ENCODE data around the gene DRD3. TPM values are rescaled to one million over a fixed set of nuclear protein-coding genes. Genes with fewer than 3 reads are reported as not detected.

DRD3 gene
- total RNA-seq, 2 donors from 2014 or later: not detected

GRCh38 chr3:114144909-114145688 is 33.8 kb downstream of the DRD3 start:
- Mint-ChIP-seq H3K9me3 (no peaks in the 10 kb centered on the region), H3K27ac (no peak overlapping the region), H3K36me3 (no peaks in the 10 kb centered on the region)
- ATAC-seq (peak; percentile 90 to 94), DNase-seq (ENCODE audit: low spot score in 2 of 2) (no peak)

GRCh38 chr3:114143817-114144216 is 35.0 kb downstream of the DRD3 start:
- no peak for DNase-seq (ENCODE audit: low spot score in 2 of 2)
- Mint-ChIP-seq H3K9me3 (no peaks in the 10 kb centered on the region), H3K36me3 (no peaks in the 10 kb centered on the region), H3K27ac (no peak overlapping the region)
- no peak for ATAC-seq

GRCh38 chr3:114139836-114140235 is 39.0 kb downstream of the DRD3 start:
- H3K36me3 Mint-ChIP-seq: no peaks in the 10 kb centered on the region
- DNase-seq (ENCODE audit: low spot score in 2 of 2): no peak

GRCh38 chr3:114133947-114134346 is 44.9 kb downstream of the DRD3 start:
- DNase-seq (ENCODE audit: low spot score in 2 of 2): no peak
- no peak for ATAC-seq
- Mint-ChIP-seq H3K36me3 (no peaks in the 10 kb centered on the region), H3K9me3 (no peaks in the 10 kb centered on the region), H3K27ac (no peak overlapping the region)

More at GRCh38 chr3:114139836-114140235, 39.0 kb downstream of the DRD3 start:
- Mint-ChIP-seq H3K9me3 (no peaks in the 10 kb centered on the region), H3K27ac (no peak overlapping the region)
- no peak for ATAC-seq

- DNase-seq (ENCODE audit: low spot score in 2 of 2) (no peak), ATAC-seq (no peak)
- Mint-ChIP-seq H3K36me3 (no peaks in the 10 kb centered on the region), H3K27ac (no peak overlapping the region), H3K9me3 (no peaks in the 10 kb centered on the region)
Observed at GRCh38 chr3:114132500-114132899, 46.4 kb downstream of the DRD3 start.

- H3K27ac Mint-ChIP-seq: no peak overlapping the region
Observed at GRCh38 chr3:114128826-114129225, 50.0 kb downstream of the DRD3 start.

GRCh38 chr3:114128231-114128630 is 50.6 kb downstream of the DRD3 start:
- ATAC-seq (peak; percentile 28 to 67), DNase-seq (ENCODE audit: low spot score in 2 of 2) (no peak)
- Mint-ChIP-seq H3K27ac (no peak overlapping the region), H3K36me3 (no peaks in the 10 kb centered on the region), H3K9me3 (no peaks in the 10 kb centered on the region)

More at GRCh38 chr3:114128826-114129225, 50.0 kb downstream of the DRD3 start:
- DNase-seq (ENCODE audit: low spot score in 2 of 2): no peak
- H3K36me3 Mint-ChIP-seq: no peaks in the 10 kb centered on the region
- H3K9me3 Mint-ChIP-seq: no peaks in the 10 kb centered on the region
- ATAC-seq: no peak

- DNase-seq (ENCODE audit: low spot score in 2 of 2): no peak
Observed at GRCh38 chr3:114127517-114127916, 51.3 kb downstream of the DRD3 start.

GRCh38 chr3:114126461-114126860 is 52.4 kb downstream of the DRD3 start:
- no peak for ATAC-seq
- Mint-ChIP-seq H3K9me3 (no peaks in the 10 kb centered on the region), H3K27ac (no peak overlapping the region)

More at GRCh38 chr3:114127517-114127916, 51.3 kb downstream of the DRD3 start:
- no peak for ATAC-seq
- Mint-ChIP-seq H3K36me3 (no peaks in the 10 kb centered on the region), H3K9me3 (no peaks in the 10 kb centered on the region), H3K27ac (no peak overlapping the region)

GRCh38 chr3:114122027-114122709 is 56.7 kb downstream of the DRD3 start:
- no peak for ATAC-seq
- H3K36me3 Mint-ChIP-seq: no peaks in the 10 kb centered on the region

More at GRCh38 chr3:114126461-114126860, 52.4 kb downstream of the DRD3 start:
- H3K36me3 Mint-ChIP-seq: no peaks in the 10 kb centered on the region
- no peak for DNase-seq (ENCODE audit: low spot score in 2 of 2)

GRCh38 chr3:114120211-114120610 is 58.6 kb downstream of the DRD3 start:
- ATAC-seq (no peak), DNase-seq (ENCODE audit: low spot score in 2 of 2) (no peak)
- no peak overlapping the region for H3K27ac Mint-ChIP-seq
- H3K9me3 Mint-ChIP-seq: no peaks in the 10 kb centered on the region
- H3K36me3 Mint-ChIP-seq: no peaks in the 10 kb centered on the region

More at GRCh38 chr3:114122027-114122709, 56.7 kb downstream of the DRD3 start:
- no peak for DNase-seq (ENCODE audit: low spot score in 2 of 2)
- Mint-ChIP-seq H3K9me3 (no peaks in the 10 kb centered on the region), H3K27ac (no peak overlapping the region)

GRCh38 chr3:114119776-114120175 is 59.1 kb downstream of the DRD3 start:
- no peaks in the 10 kb centered on the region for H3K9me3 Mint-ChIP-seq
- H3K36me3 Mint-ChIP-seq: no peaks in the 10 kb centered on the region
- no peak for ATAC-seq
- no peak for DNase-seq (ENCODE audit: low spot score in 2 of 2)
- no peak overlapping the region for H3K27ac Mint-ChIP-seq

- DNase-seq (ENCODE audit: low spot score in 2 of 2) (no peak), ATAC-seq (no peak)
- H3K27ac Mint-ChIP-seq: no peak overlapping the region
- H3K36me3 Mint-ChIP-seq: no peaks in the 10 kb centered on the region
- no peaks in the 10 kb centered on the region for H3K9me3 Mint-ChIP-seq
Observed at GRCh38 chr3:114115143-114115542, 63.7 kb downstream of the DRD3 start.

- Mint-ChIP-seq H3K9me3 (no peaks in the 10 kb centered on the region), H3K36me3 (no peaks in the 10 kb centered on the region), H3K27ac (no peak overlapping the region)
- ATAC-seq (no peak), DNase-seq (ENCODE audit: low spot score in 2 of 2) (no peak)
Observed at GRCh38 chr3:114114719-114115118, 64.1 kb downstream of the DRD3 start.

GRCh38 chr3:114112696-114113095 is 66.2 kb downstream of the DRD3 start:
- Mint-ChIP-seq H3K27ac (no peak overlapping the region), H3K36me3 (no peaks in the 10 kb centered on the region), H3K9me3 (no peaks in the 10 kb centered on the region)
- DNase-seq (ENCODE audit: low spot score in 2 of 2): no peak
- no peak for ATAC-seq

GRCh38 chr3:114111060-114111770 is 67.6 kb downstream of the DRD3 start:
- ATAC-seq: no peak
- no peak for DNase-seq (ENCODE audit: low spot score in 2 of 2)
- Mint-ChIP-seq H3K9me3 (no peaks in the 10 kb centered on the region), H3K27ac (no peak overlapping the region), H3K36me3 (no peaks in the 10 kb centered on the region)

GRCh38 chr3:114110439-114110838 is 68.4 kb downstream of the DRD3 start:
- Mint-ChIP-seq H3K27ac (no peak overlapping the region), H3K9me3 (no peaks in the 10 kb centered on the region), H3K36me3 (no peaks in the 10 kb centered on the region)
- no peak for DNase-seq (ENCODE audit: low spot score in 2 of 2)
- ATAC-seq: no peak

Data from activated naive CD4-positive, alpha-beta T cell treated with anti-CD3 and anti-CD28 coated beads, Interleukin-2, amount 50 U/mL, for 72 hours (primary cell).